Activated CD8-positive, alpha-beta T cell treated with anti-CD3 and anti-CD28 coated beads, Interleukin-2, amount 10 ng/mL, durations not matched to agents 7 days and 5 days (primary cell): ENCODE measurements around the gene DUSP19. TPM values are rescaled to one million over a fixed set of nuclear protein-coding genes. Genes with fewer than 3 reads are reported as not detected.

Experiments used
- ATAC-seq: fragments of 150-1000 bp; cut with Tn5 transposase; one replicate; pipeline ENCODE4 v1.10.0; 2021; ENCODE audit warnings: moderate library complexity
- CTCF ChIA-PET: fragments of 350-600 bp; sonication (Branson Sonifier 250); formaldehyde crosslinking; loops from one replicate; lab custom pipeline; 2021; ENCODE audit warnings: antibody characterized with exemption; lab: Charles Lee
- POLR2A ChIA-PET: fragments of 350-600 bp; sonication (Branson Sonifier 250); formaldehyde crosslinking; loops from one replicate; lab custom pipeline; 2021; ENCODE audit warnings: antibody characterized with exemption; lab: Charles Lee
- DNase-seq: peaks from one replicate; pipeline ENCODE4 v3.0.0-alpha.2; 2020
- H3K27ac Mint-ChIP-seq: one replicate; pipeline ENCODE4 v1.8.0; 2021; ENCODE audit warnings: mild to moderate bottlenecking, mixed read lengths
- H3K27me3 Mint-ChIP-seq: one replicate; pipeline ENCODE4 v1.8.0; 2021; ENCODE audit warnings: low read depth, mixed read lengths
- H3K36me3 Mint-ChIP-seq: one replicate; pipeline ENCODE4 v1.8.0; 2021; ENCODE audit warnings: low read depth, mixed read lengths
- H3K4me1 Mint-ChIP-seq: one replicate; pipeline ENCODE4 v1.8.0; 2021; ENCODE audit warnings: low read depth, mixed read lengths
- H3K4me3 Mint-ChIP-seq: one replicate; pipeline ENCODE4 v1.8.0; 2021; ENCODE audit warnings: mild to moderate bottlenecking, mixed read lengths
- H3K9me3 Mint-ChIP-seq: one replicate; pipeline ENCODE4 v1.8.0; 2022; ENCODE audit warnings: mixed read lengths; ENCODE audit not compliant: insufficient read depth
- total RNA-seq, 2 experiments: library from RNA; stranded (reverse); gene quantifications; one replicate each; pipeline ENCODE4 v1.2.3, GENCODE V29; 2021

DUSP19 gene
- under 1 TPM; 0.39 to 0.68 TPM for total RNA-seq

DNA sequence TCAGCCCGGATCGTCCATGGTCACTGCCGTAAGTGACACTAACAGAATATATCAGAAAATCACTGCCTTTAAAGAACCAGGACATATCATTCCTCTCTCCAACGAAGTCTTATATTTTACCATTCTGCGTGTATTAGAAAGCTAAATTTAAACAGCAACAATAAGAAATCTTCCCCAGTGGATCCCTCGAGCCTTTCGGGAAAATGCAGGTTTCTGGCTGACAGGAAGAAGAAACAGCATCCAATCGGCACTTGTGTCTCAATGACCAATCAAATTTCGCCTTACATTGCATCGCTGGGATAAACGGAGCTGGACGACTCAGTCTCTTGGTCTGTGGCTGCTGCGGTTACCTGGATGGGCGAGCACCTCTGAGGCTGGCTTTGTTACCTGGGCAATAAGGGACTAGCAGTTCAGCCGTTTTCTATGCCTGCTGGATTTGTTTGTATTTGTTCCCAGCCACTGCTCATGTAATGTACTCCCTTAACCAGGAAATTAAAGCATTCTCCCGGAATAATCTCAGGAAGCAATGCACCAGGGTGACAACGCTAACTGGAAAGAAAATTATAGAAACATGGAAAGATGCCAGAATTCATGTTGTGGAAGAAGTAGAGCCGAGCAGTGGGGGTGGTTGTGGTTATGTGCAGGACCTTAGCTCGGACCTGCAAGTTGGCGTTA lies at the start of gene DUSP19:
DUSP19 (plus strand) TSS at position 284 of the 675 bp plus-strand sequence; CDS start at position 471, 187 bp downstream.
- ATAC-seq (peak; percentile 87), DNase-seq (peak; percentile 81)
- peaks cover 11% of the 10 kb centered on the region for H3K4me1 Mint-ChIP-seq
- H3K27me3 Mint-ChIP-seq: peaks cover 5% of the 10 kb centered on the region
- H3K9me3 Mint-ChIP-seq: no peaks in the 10 kb centered on the region
- ChIA-PET CTCF (interaction anchor here (1.2 to 1.8 kb wide), 2 partner anchors 8 to 45 kb away, joined by 3 to 6 read pairs; partner anchors contain the start of gene NUP35), POLR2A (no interaction called here)
- H3K27ac Mint-ChIP-seq: no peak within 1 kb of the TSS
- no peaks in the 10 kb centered on the region for H3K36me3 Mint-ChIP-seq
- H3K4me3 Mint-ChIP-seq: peak within 1 kb of the TSS; percentile 82

DNA sequence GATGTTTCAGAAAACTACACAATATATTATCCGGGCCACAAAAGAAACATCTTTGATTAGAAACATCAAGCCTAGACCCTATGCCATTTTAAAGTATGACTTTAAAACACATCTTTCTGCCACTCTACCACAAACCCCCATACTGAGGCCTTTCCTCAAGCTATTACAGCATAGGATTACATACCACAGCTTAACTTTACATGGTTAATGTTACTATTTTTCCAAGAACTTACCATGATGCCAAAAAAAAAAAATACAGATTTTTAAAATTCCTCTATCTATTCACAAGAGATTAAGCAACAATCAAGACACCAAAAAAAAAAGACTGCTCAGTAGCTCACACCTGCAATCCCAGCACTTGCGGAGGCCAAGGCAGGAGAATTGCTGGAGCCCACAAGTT lies 49.3 kb upstream of the DUSP19 start:
- CTCF ChIA-PET: no interaction called here
- POLR2A ChIA-PET: no interaction called here
- no peak for ATAC-seq

GRCh38 chr2:183031911-183032794 lies 46.4 kb upstream of the DUSP19 start:
- POLR2A ChIA-PET: no interaction called here
- DNase-seq (no peak), ATAC-seq (no peak)
- Mint-ChIP-seq H3K27ac (no peak overlapping the region), H3K9me3 (no peaks in the 10 kb centered on the region), H3K36me3 (no peaks in the 10 kb centered on the region), H3K4me1 (peaks cover 18% of the 10 kb centered on the region), H3K4me3 (no peak overlapping the region), H3K27me3 (peaks cover 54% of the 10 kb centered on the region)
- CTCF ChIA-PET: no interaction called here

More for the DNA sequence above, 49.3 kb upstream of the DUSP19 start:
- no peak overlapping the region for H3K4me3 Mint-ChIP-seq
- H3K36me3 Mint-ChIP-seq: no peaks in the 10 kb centered on the region
- H3K27ac Mint-ChIP-seq: no peak overlapping the region
- H3K9me3 Mint-ChIP-seq: no peaks in the 10 kb centered on the region
- no peaks in the 10 kb centered on the region for H3K4me1 Mint-ChIP-seq
- peaks cover 49% of the 10 kb centered on the region for H3K27me3 Mint-ChIP-seq
- DNase-seq: no peak

GRCh38 chr2:183033951-183034350 lies 44.6 kb upstream of the DUSP19 start:
- no peaks in the 10 kb centered on the region for H3K36me3 Mint-ChIP-seq
- H3K4me3 Mint-ChIP-seq: no peak overlapping the region
- H3K27me3 Mint-ChIP-seq: peaks cover 59% of the 10 kb centered on the region
- ChIA-PET POLR2A (no interaction called here), CTCF (no interaction called here)
- DNase-seq (no peak), ATAC-seq (no peak)
- H3K27ac Mint-ChIP-seq: no peak overlapping the region
- H3K9me3 Mint-ChIP-seq: no peaks in the 10 kb centered on the region
- peaks cover 26% of the 10 kb centered on the region for H3K4me1 Mint-ChIP-seq

GRCh38 chr2:183034806-183035205 lies 43.7 kb upstream of the DUSP19 start:
- H3K4me1 Mint-ChIP-seq: peaks cover 28% of the 10 kb centered on the region
- ChIA-PET CTCF (no interaction called here), POLR2A (no interaction called here)
- H3K4me3 Mint-ChIP-seq: no peak overlapping the region
- H3K27me3 Mint-ChIP-seq: peaks cover 59% of the 10 kb centered on the region
- ATAC-seq (no peak), DNase-seq (no peak)
- H3K9me3 Mint-ChIP-seq: no peaks in the 10 kb centered on the region
- no peaks in the 10 kb centered on the region for H3K36me3 Mint-ChIP-seq
- no peak overlapping the region for H3K27ac Mint-ChIP-seq

GRCh38 chr2:183035298-183035953 lies 43.1 kb upstream of the DUSP19 start:
- no peak for ATAC-seq
- DNase-seq: no peak
- Mint-ChIP-seq H3K4me1 (peaks cover 28% of the 10 kb centered on the region), H3K36me3 (no peaks in the 10 kb centered on the region), H3K27ac (no peak overlapping the region), H3K27me3 (peaks cover 56% of the 10 kb centered on the region), H3K9me3 (no peaks in the 10 kb centered on the region), H3K4me3 (no peak overlapping the region)
- ChIA-PET CTCF (no interaction called here), POLR2A (no interaction called here)

- ChIA-PET CTCF (no interaction called here), POLR2A (no interaction called here)
- Mint-ChIP-seq H3K27ac (no peak overlapping the region), H3K9me3 (no peaks in the 10 kb centered on the region), H3K4me1 (peaks cover 28% of the 10 kb centered on the region), H3K36me3 (no peaks in the 10 kb centered on the region), H3K27me3 (peaks cover 59% of the 10 kb centered on the region), H3K4me3 (no peak overlapping the region)
- DNase-seq (no peak), ATAC-seq (no peak)
Observed at GRCh38 chr2:183035954-183036669, 42.4 kb upstream of the DUSP19 start.

- DNase-seq (no peak), ATAC-seq (no peak)
- peaks cover 59% of the 10 kb centered on the region for H3K27me3 Mint-ChIP-seq
- CTCF ChIA-PET: no interaction called here
- H3K36me3 Mint-ChIP-seq: no peaks in the 10 kb centered on the region
- no peaks in the 10 kb centered on the region for H3K9me3 Mint-ChIP-seq
- H3K27ac Mint-ChIP-seq: no peak overlapping the region
- peak overlapping the region; percentile 34 for H3K4me3 Mint-ChIP-seq
- H3K4me1 Mint-ChIP-seq: peaks cover 28% of the 10 kb centered on the region
- POLR2A ChIA-PET: no interaction called here
Observed at GRCh38 chr2:183037074-183037552, 41.4 kb upstream of the DUSP19 start.

GRCh38 chr2:183037553-183038340 lies 40.8 kb upstream of the DUSP19 start:
- H3K4me1 Mint-ChIP-seq: peaks cover 28% of the 10 kb centered on the region
- ChIA-PET CTCF (no interaction called here), POLR2A (no interaction called here)
- DNase-seq: peak; percentile 49
- H3K27ac Mint-ChIP-seq: no peak overlapping the region
- H3K9me3 Mint-ChIP-seq: no peaks in the 10 kb centered on the region
- H3K4me3 Mint-ChIP-seq: peak overlapping the region; percentile 70
- H3K27me3 Mint-ChIP-seq: peaks cover 62% of the 10 kb centered on the region
- peak; percentile 73 for ATAC-seq
- no peaks in the 10 kb centered on the region for H3K36me3 Mint-ChIP-seq

DNA sequence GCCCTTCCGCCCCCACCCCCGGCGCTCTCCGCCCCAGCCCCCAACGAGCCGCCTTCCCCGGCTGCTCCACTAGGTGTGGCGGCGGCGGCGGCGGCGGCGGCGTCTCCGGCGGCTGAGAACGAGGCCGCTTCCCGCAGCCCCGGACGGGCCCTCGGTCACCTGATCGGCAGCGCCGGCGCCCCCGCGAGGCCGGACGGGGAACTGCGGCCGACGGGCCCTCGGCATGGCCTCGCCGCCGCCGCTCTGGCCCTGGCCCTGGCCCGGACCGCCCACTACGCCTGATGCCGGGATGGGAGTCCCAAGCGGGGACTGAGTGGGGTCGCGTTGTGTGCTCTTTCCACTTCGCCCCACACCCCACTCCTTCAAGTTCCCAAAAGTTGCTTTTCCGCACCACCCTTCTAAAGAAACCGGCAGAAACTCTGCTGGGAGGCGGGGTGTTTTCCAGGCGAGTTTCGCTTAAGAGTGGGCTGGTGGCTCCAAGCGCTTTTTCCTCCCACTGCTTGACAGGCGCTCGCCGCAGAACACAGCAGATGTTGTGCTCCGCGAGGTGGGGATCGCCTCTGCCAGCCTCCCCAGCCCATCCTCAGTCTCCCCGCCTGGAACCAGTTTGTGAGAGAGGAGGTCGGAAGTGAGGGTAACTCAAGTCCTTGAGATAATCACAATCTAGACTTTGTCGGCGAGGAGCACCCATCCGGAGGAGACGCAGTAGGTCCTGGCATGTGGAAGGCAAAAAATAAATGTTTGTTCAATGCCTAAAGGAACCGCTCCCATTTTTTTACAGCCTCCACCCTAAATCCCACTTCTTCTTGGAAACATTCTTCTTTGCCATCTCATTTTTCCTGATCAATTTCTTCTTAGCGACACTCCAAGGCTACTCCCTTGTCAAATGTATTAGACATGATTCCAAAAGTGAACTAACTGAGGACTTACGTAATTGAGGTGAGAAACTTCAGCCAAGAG lies 39.9 kb upstream of the DUSP19 start, which contains the start of gene NCKAP1:
NCKAP1 (minus strand) TSS at position 117 of the 960 bp plus-strand sequence. CDS start 358 bp downstream, outside the sequence.
- Mint-ChIP-seq H3K27ac (no peak within 1 kb of the TSS), H3K4me3 (peak within 1 kb of the TSS; percentile 70), H3K36me3 (no peaks in the 10 kb centered on the region), H3K9me3 (no peaks in the 10 kb centered on the region), H3K4me1 (peaks cover 28% of the 10 kb centered on the region), H3K27me3 (peaks cover 59% of the 10 kb centered on the region)
- ATAC-seq (peak; percentile 93), DNase-seq (peak; percentile 80)
- ChIA-PET POLR2A (no interaction called here), CTCF (no interaction called here)
